ENCODE results near the gene TENM4.

Gene TENM4

GRCh38 chr11:79291948-79292347, 148.9 kb downstream of the TENM4 start:
- no peak for DNase-seq

- DNase-seq = no peak
Measured at GRCh38 chr11:79290761-79291160, 150.1 kb downstream of the TENM4 start.

- DNase-seq = no peak
Measured at GRCh38 chr11:79287952-79288351, 152.9 kb downstream of the TENM4 start.

GRCh38 chr11:79285756-79286155, 155.1 kb downstream of the TENM4 start:
- DNase-seq = no peak

- DNase-seq = no peak
Measured at GRCh38 chr11:79276736-79277325, 164.0 kb downstream of the TENM4 start.

- no peak for DNase-seq
Measured at GRCh38 chr11:79274636-79275331, 166.0 kb downstream of the TENM4 start.

- no peak for DNase-seq
Measured at GRCh38 chr11:79273781-79274180, 167.0 kb downstream of the TENM4 start.

- DNase-seq = peak in 1 of 14 donors; percentile 20
Measured at GRCh38 chr11:79269611-79270307, 171.1 kb downstream of the TENM4 start.

GRCh38 chr11:79266396-79266795, 174.4 kb downstream of the TENM4 start:
- no peak for DNase-seq

- DNase-seq = no peak
Measured at GRCh38 chr11:79265756-79266322, 175.0 kb downstream of the TENM4 start.

GRCh38 chr11:79264284-79264683, 176.5 kb downstream of the TENM4 start:
- no peak for DNase-seq

- no peak for DNase-seq
Measured at GRCh38 chr11:79263001-79263400, 177.8 kb downstream of the TENM4 start.

- DNase-seq = no peak
Measured at GRCh38 chr11:79262221-79262620, 178.6 kb downstream of the TENM4 start.

GRCh38 chr11:79261684-79262083, 179.1 kb downstream of the TENM4 start:
- no peak for DNase-seq

GRCh38 chr11:79259800-79260199, 181.0 kb downstream of the TENM4 start:
- no peak for DNase-seq

- no peak for DNase-seq
Measured at GRCh38 chr11:79258576-79258975, 182.3 kb downstream of the TENM4 start.

- no peak for DNase-seq
Measured at GRCh38 chr11:79255965-79256364, 184.9 kb downstream of the TENM4 start.

GRCh38 chr11:79253280-79253679, 187.6 kb downstream of the TENM4 start:
- DNase-seq = peak in 13 of 14 donors; percentile 23 to 89 (median 74)

GRCh38 chr11:79249295-79249993, 191.4 kb downstream of the TENM4 start:
- no peak for DNase-seq

- no peak for DNase-seq
Measured at GRCh38 chr11:79244798-79245197, 196.0 kb downstream of the TENM4 start.

GRCh38 chr11:79244241-79244772, 196.5 kb downstream of the TENM4 start:
- no peak for DNase-seq

- DNase-seq = peak in 1 of 14 donors; percentile 17
Measured at GRCh38 chr11:79243422-79244210, 197.2 kb downstream of the TENM4 start.
